Measurements from ENCODE around the gene SLC26A1. TPM values are rescaled to one million over a fixed set of nuclear protein-coding genes. Genes with fewer than 3 reads are reported as not detected.
"Not testable (repeated sequence)": the region's sequence is repeated elsewhere in the genome, so short reads cannot be mapped to it uniquely, and the experiment has no call there.

The SLC26A1 gene
- total and polyA plus RNA-seq, 2 of the 13 experiments (the other 11 are each of a cell fraction or from before 2014, with no cell fraction given), result 5.4 to 22.9 TPM

DNA sequence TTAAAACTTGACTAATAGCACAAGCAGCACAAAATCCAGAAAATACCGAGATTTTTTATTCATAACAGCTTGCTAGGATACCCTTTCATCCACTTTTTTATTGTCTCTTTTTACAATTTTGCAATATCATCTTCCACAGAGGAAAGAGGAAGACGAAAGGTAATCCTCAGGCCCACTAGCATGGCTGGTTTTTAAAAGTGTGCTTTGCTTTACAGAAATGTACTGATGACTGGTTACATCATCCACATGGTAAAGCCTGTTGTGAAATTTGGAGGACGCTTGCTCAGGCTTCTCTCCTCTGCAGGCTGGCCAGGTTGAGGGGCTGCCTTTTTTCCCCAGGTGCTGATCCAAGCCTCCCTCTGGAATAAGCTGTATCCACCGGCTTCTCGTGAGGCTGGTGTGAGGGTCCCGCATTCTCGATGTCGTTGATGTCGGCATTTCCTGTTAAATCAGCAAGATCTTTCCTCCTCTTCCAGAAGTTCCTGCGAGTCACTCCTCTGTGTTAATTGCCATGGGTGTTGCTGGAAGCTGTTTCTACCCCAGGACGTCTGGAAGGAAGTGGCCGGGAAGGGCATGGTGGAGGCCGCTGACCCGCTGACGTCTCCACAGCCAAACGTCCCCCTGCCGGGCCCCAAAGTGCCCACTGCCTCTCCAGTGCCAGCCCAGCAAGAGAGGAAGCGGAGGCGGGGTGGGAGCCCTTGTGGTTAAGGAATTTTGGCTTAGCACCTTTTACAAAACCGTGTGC, 14.1 kb downstream of the SLC26A1 start:
- Histone ChIP-seq H3K27ac (ENCODE audit: extremely low read length, insufficient read depth, low read length) (no peak overlapping the region), H3K4me3 (replicated peaks in 1 of 3; ENCODE audit: insufficient read depth in 1 of 3, low read depth in 2 of 3, low read length in 3 of 3) (no peak overlapping the region; a peak in 1 of 6 replicates), H3K79me2 (ENCODE audit: insufficient read depth, low read length) (no peaks in the 10 kb centered on the region), H3K36me3 (replicated peaks in 1 of 2; ENCODE audit: control insufficient read depth in 1 of 2, insufficient read depth in 2 of 2, low read length in 2 of 2) (no peaks in the 10 kb centered on the region), H3K9me3 (ENCODE audit: low read length) (no peaks in the 10 kb centered on the region), H3K9ac (ENCODE audit: insufficient read depth, low read depth, low read length) (no peak overlapping the region), H2AFZ (ENCODE audit: low read length) (peak overlapping the region; percentile 54), H3K27me3 (ENCODE audit: control insufficient read depth in 1 of 2, insufficient read depth in 2 of 2, low read length in 2 of 2) (peaks cover 3 to 10% of the 10 kb centered on the region in 2 experiments; a peak in 3 of 5 replicates), H3K4me2 (ENCODE audit: low read depth, low read length) (0 out of 2 replicates have a peak overlapping the region, but pooled peaks have one; percentile 18), H3K4me1 (ENCODE audit: insufficient read depth, low read length) (peaks cover 19% of the 10 kb centered on the region), H4K20me1 (ENCODE audit: insufficient read depth, low read length) (no peaks in the 10 kb centered on the region)
- FAIRE-seq (peak; percentile 40), ATAC-seq (no peak), DNase-seq (ENCODE audit: low spot score) (peak; percentile 32)
- in situ Hi-C loops (cut with HindIII; ENCODE audit: extremely low pct_ligation_motif_present, low pct_unique_long_range_greater_than_20kb), result no loop called here
- POLR2A ChIA-PET, result interaction anchor here (1.1 kb wide), 1 partner anchor 14 kb away, joined by 3 read pairs; the partner anchor contains the start of gene SLC26A1
- WGBS (ENCODE audit: low lambda C conversion rate), result 47% methylated on average over 17 of the region's 20 CpGs
- TF ChIP-seq THAP11 (CRISPR knock-in tag; IDR thresholded peaks at IDR 0.05) (no peak), ATF2 (CRISPR knock-in tag; IDR thresholded peaks at IDR 0.05) (0 out of 2 replicates have a peak, but pooled peaks have one; percentile 17), ZBTB34 (CRISPR knock-in tag; IDR thresholded peaks at IDR 0.05) (no peak), FOSL2 (CRISPR knock-in tag; IDR thresholded peaks at IDR 0.05) (0 out of 2 replicates have a peak, but pooled peaks have one; percentile 9), CEBPG (CRISPR knock-in tag; IDR thresholded peaks at IDR 0.05) (peak; percentile 81), ZNF709 (CRISPR knock-in tag; IDR thresholded peaks at IDR 0.05) (no peak), SAP130 (CRISPR knock-in tag; IDR thresholded peaks at IDR 0.05; ENCODE audit: low read depth) (0 out of 2 replicates have a peak, but pooled peaks have one; percentile 29), ZNF329 (CRISPR knock-in tag; IDR thresholded peaks at IDR 0.05; ENCODE audit: low read depth) (0 out of 2 replicates have a peak, but pooled peaks have one; percentile 30), CEBPB (IDR thresholded peaks at IDR 0.05; ENCODE audit: borderline replicate concordance, low read depth, low read length) (peak; percentile 87)
- TF ChIP-seq, protein P1, sequence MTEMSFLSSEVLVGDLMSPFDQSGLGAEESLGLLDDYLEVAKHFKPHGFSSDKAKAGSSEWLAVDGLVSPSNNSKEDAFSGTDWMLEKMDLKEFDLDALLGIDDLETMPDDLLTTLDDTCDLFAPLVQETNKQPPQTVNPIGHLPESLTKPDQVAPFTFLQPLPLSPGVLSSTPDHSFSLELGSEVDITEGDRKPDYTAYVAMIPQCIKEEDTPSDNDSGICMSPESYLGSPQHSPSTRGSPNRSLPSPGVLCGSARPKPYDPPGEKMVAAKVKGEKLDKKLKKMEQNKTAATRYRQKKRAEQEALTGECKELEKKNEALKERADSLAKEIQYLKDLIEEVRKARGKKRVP (CRISPR knock-in tag; IDR thresholded peaks at IDR 0.05), result peak in 1 of 2 experiments; percentile 95; a peak in 2 of 4 replicates
- CTCF ChIA-PET (ENCODE audit: low intra/inter-chr PET ratio, low total read pairs), result no interaction called here
- intact Hi-C loops (cut with micrococcal nuclease; ENCODE audit: unreplicated experiment), result no loop called here
- BruUV-seq (replicated peaks), result no TSS peak

DNA sequence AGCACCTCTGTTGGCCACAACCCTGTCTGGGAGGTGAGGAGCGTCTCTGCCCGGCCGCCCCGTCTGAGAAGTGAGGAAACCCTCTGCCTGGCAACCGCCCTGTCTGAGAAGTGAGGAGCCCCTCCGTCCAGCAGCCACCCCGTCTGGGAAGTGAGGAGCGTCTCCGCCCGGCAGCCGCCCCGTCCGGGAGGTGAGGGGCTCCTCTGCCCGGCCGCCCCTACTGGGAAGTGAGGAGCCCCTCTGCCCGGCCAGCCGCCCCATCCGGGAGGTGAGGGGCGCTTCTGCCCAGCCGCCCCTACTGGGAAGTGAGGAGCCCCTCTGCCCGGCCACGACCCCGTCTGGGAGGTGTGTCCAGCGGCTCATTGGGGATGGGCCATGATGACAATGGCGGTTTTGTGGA, 17.2 kb downstream of the SLC26A1 start:
- H3K4me2 ChIP-seq (ENCODE audit: low read depth, low read length); ATAC-seq; H3K36me3 ChIP-seq (replicated peaks in 1 of 2; ENCODE audit: control insufficient read depth in 1 of 2, insufficient read depth in 2 of 2, low read length in 2 of 2); H3K4me3 ChIP-seq (replicated peaks in 1 of 3; ENCODE audit: insufficient read depth in 1 of 3, low read depth in 2 of 3, low read length in 3 of 3); H3K79me2 ChIP-seq (ENCODE audit: insufficient read depth, low read length); H3K27me3 ChIP-seq (ENCODE audit: control insufficient read depth in 1 of 2, insufficient read depth in 2 of 2, low read length in 2 of 2); H4K20me1 ChIP-seq (ENCODE audit: insufficient read depth, low read length); H3K9ac ChIP-seq (ENCODE audit: insufficient read depth, low read depth, low read length); FAIRE-seq; H2AFZ ChIP-seq (ENCODE audit: low read length); in situ Hi-C loops (cut with HindIII; ENCODE audit: extremely low pct_ligation_motif_present, low pct_unique_long_range_greater_than_20kb); intact Hi-C loops (cut with micrococcal nuclease; ENCODE audit: unreplicated experiment); POLR2A ChIA-PET; CTCF ChIA-PET (ENCODE audit: low intra/inter-chr PET ratio, low total read pairs); DNase-seq (ENCODE audit: low spot score); H3K9me3 ChIP-seq (ENCODE audit: low read length); BruUV-seq (replicated peaks); H3K27ac ChIP-seq (ENCODE audit: extremely low read length, insufficient read depth, low read length): not testable (repeated sequence)
- peaks cover 29% of the 10 kb centered on the region for H3K4me1 ChIP-seq (ENCODE audit: insufficient read depth, low read length)
- WGBS (ENCODE audit: low lambda C conversion rate), result 75% methylated on average over 9 of the region's 25 CpGs

All from HepG2 (cell line).